Psoas muscle (tissue), 8 donors: ENCODE data around the gene CTPS1. TPM values are rescaled to one million over a fixed set of nuclear protein-coding genes. Genes with fewer than 3 reads are reported as not detected.

ENCODE experiments used
- ATAC-seq, 4 donors: fragments of 200-7000 bp; cut with Tn5 transposase; one replicate each; pipeline ENCODE4 v1.9.1; 2020; ENCODE audit warnings: moderate library complexity in 3 of 4, mild to moderate bottlenecking in 2 of 4
- DNase-seq, 2 donors: peaks; one replicate each; pipeline ENCODE4 v3.0.0-alpha.2; 2020
- H3K27ac ChIP-seq: fragments of 200-600 bp; one replicate; pipeline ENCODE4 v1.8.0; 2022
- H3K27me3 ChIP-seq, 3 donors: fragments of 200-600 bp in 1 of 3; one replicate each; pipeline versions ENCODE4 v1.6.1 to v1.8.0; 2013 to 2022; ENCODE audit warnings: low read length in 2 of 3, mild to moderate bottlenecking in 2 of 3, moderate library complexity in 1 of 3; ENCODE audit not compliant: insufficient read depth in 3 of 3
- H3K36me3 ChIP-seq, 2 donors: fragments of 200-600 bp in 1 of 2; one replicate each; pipeline versions ENCODE4 v1.6.1 to v1.8.0; 2013 to 2022; ENCODE audit warnings: low read depth in 1 of 2, mild to moderate bottlenecking in 1 of 2, moderate library complexity in 1 of 2; ENCODE audit not compliant: insufficient read depth in 1 of 2
- H3K4me1 ChIP-seq: fragments of 200-600 bp; one replicate; pipeline ENCODE4 v1.8.0; 2022
- H3K4me3 ChIP-seq: fragments of 200-600 bp; one replicate; pipeline ENCODE4 v1.8.0; 2022; ENCODE audit warnings: mild to moderate bottlenecking
- H3K9me3 ChIP-seq: fragments of 200-600 bp; one replicate; pipeline ENCODE4 v1.8.0; 2022
- CTCF ChIP-seq: fragments of 200-600 bp; IDR thresholded peaks from one replicate; pipeline ENCODE4 v1.8.0; 2022; ENCODE audit warnings: antibody characterized with exemption
- WGBS, 3 donors: extraction: QIAGEN DNeasy Blood & Tissue Kit; methylation state at CpG; one replicate each; pipeline versions ENCODE4 v1.1.6 to v1.1.7; 2013; 5-methylcytosine and 5-hydroxymethylcytosine counted together
- intact Hi-C, 2 donors: fragments of 100-400 bp; cut with DNase I; formaldehyde crosslinking; loops; one replicate each; pipeline versions ENCODE4 v1.11.0 to v1.14.2; 2022
- polyA plus RNA-seq, 3 donors: library from polyadenylated mRNA; stranded (reverse); fragments of 200-250 nt; gene quantifications; one replicate each; pipeline ENCODE4 v1.2.3, GENCODE V29; 2013
- total RNA-seq, 4 donors: library from RNA; stranded (reverse); fragmentation: NEBNext Ultra II Directional in 2 of 4; extraction: Animal tissue kit (Norgen Biotek cat#: 25700) in 2 of 4; gene quantifications; one replicate each; pipeline versions ENCODE4 v1.2.1 to v1.2.4, GENCODE V29; 2021 to 2023
- donor health status: healthy with polysubstance abuse.
- donor health status: DM: no; HTN: no; CAD: no; lungs with moderate emphysema.
- donor health status: Bipolar disorder and iron deficiency.
- donor health status: healthy.
- donor health status: DM: yes; HTN: yes; CAD: no.
- donor health status: DM: no; HTN: no; CAD: no.
- donor health status: DM: no; HTN: no; CAD: no.
- donor health status: DM: yes; HTN: yes; CAD: no.

Gene CTPS1
- total and polyA plus RNA-seq, 7 donors: 8.0 to 43.5 (median 20.8) TPM

GRCh38 chr1:40978886-40979240, 633 bp upstream of the CTPS1 start:
- no peaks in the 10 kb centered on the region for H3K27me3 ChIP-seq
- ATAC-seq: no peak
- H3K27ac ChIP-seq: peak overlapping the region; percentile 97
- no peaks in the 10 kb centered on the region for H3K9me3 ChIP-seq
- no peak for DNase-seq
- peak overlapping the region; percentile 87 for H3K4me3 ChIP-seq
- 34 to 42% (median 35%) methylated on average over 17 of the region's 17 CpGs for WGBS, 3 donors
- intact Hi-C loops: no loop called here
- peaks cover 13% of the 10 kb centered on the region for H3K4me1 ChIP-seq
- H3K36me3 ChIP-seq: peaks cover 3 to 8% of the 10 kb centered on the region in 2 donors
- no peak for TF ChIP-seq CTCF

GRCh38 chr1:40980068-40980452, 564 bp downstream of the CTPS1 start:
- WGBS, 3 donors: 0 to 2% (median 1%) methylated on average over 11 to 50 of the region's 50 CpGs
- Histone ChIP-seq H3K4me1 (peaks cover 13% of the 10 kb centered on the region), H3K9me3 (no peaks in the 10 kb centered on the region), H3K27me3 (no peaks in the 10 kb centered on the region), H3K4me3 (peak overlapping the region; percentile 87), H3K36me3 (peaks cover 3 to 19% of the 10 kb centered on the region in 2 donors), H3K27ac (peak overlapping the region; percentile 97)
- DNase-seq (no peak), ATAC-seq (peak in 3 of 4 donors; percentile 10 to 18 (median 16))
- intact Hi-C loops: no loop called here
- no peak for TF ChIP-seq CTCF

- Histone ChIP-seq H3K27ac (peak overlapping the region; percentile 97), H3K4me3 (peak overlapping the region; percentile 87), H3K27me3 (no peaks in the 10 kb centered on the region), H3K9me3 (no peaks in the 10 kb centered on the region), H3K36me3 (peaks cover 3 to 25% of the 10 kb centered on the region in 2 donors), H3K4me1 (peaks cover 13% of the 10 kb centered on the region)
- DNase-seq: no peak
- intact Hi-C loops: no loop called here
- WGBS, 3 donors: 32 to 41% (median 33%) methylated on average over 27 of the region's 27 CpGs
- ATAC-seq: no peak
- no peak for TF ChIP-seq CTCF
Observed at GRCh38 chr1:40980453-40981121, 1.1 kb downstream of the CTPS1 start.

- Histone ChIP-seq H3K27ac (no peak overlapping the region), H3K4me3 (no peak overlapping the region)
Observed at GRCh38 chr1:40981691-40982448, 2.4 kb downstream of the CTPS1 start.

More at GRCh38 chr1:40981691-40982448, 2.4 kb downstream of the CTPS1 start:
- ATAC-seq (no peak), DNase-seq (no peak)
- intact Hi-C loops: no loop called here
- 66 to 75% (median 66%) methylated on average over 14 of the region's 14 CpGs for WGBS, 3 donors
- H3K9me3 ChIP-seq: no peaks in the 10 kb centered on the region
- peaks cover 3 to 38% of the 10 kb centered on the region in 2 donors for H3K36me3 ChIP-seq
- no peaks in the 10 kb centered on the region for H3K27me3 ChIP-seq
- TF ChIP-seq CTCF: no peak
- H3K4me1 ChIP-seq: peaks cover 13% of the 10 kb centered on the region
